Type B pancreatic cell (in vitro differentiated cells): ENCODE measurements around the gene EPHA6. TPM values are rescaled to one million over a fixed set of nuclear protein-coding genes. Genes with fewer than 3 reads are reported as not detected.

Experiments used
- DNase-seq: peaks from one replicate; pipeline ENCODE4 v3.0.0; 2021; ENCODE audit warnings: mixed read lengths; ENCODE audit not compliant: unreplicated experiment; ENCODE audit errors: extremely low spot score
- H3K27ac Mint-ChIP-seq: 2 replicates; pipeline ENCODE4 v1.8.0; 2021; ENCODE audit warnings: mild to moderate bottlenecking, mixed read lengths
- H3K27me3 Mint-ChIP-seq: 2 replicates; pipeline ENCODE4 v1.8.0; 2021; ENCODE audit warnings: mixed read lengths
- H3K36me3 Mint-ChIP-seq: 2 replicates; pipeline ENCODE4 v1.8.0; 2021; ENCODE audit warnings: mixed read lengths
- H3K4me1 Mint-ChIP-seq: one replicate; pipeline ENCODE4 v1.8.0; 2021; ENCODE audit warnings: mixed read lengths; ENCODE audit not compliant: unreplicated experiment
- H3K4me3 Mint-ChIP-seq: 2 replicates; pipeline ENCODE4 v1.8.0; 2021; ENCODE audit warnings: mild to moderate bottlenecking, mixed read lengths
- H3K9me3 Mint-ChIP-seq: 2 replicates; pipeline ENCODE4 v1.8.0; 2021; ENCODE audit warnings: mixed read lengths
- total RNA-seq: library from RNA; stranded (reverse); gene quantifications from 2 replicates; pipeline ENCODE4 v1.2.1, GENCODE V29; 2021; ENCODE audit warnings: low replicate concordance
- TF ChIP-seq, protein P1 (sequence below): fragments of 200-600 bp; sonication (generic); conservative IDR thresholded peaks from 2 replicates; pipeline ENCODE4 v1.5.0; 2021; ENCODE audit warnings: antibody characterized with exemption, mild to moderate bottlenecking

Gene EPHA6
- total RNA-seq, 1 donor from 2014 or later, result 9.9 TPM

DNA sequence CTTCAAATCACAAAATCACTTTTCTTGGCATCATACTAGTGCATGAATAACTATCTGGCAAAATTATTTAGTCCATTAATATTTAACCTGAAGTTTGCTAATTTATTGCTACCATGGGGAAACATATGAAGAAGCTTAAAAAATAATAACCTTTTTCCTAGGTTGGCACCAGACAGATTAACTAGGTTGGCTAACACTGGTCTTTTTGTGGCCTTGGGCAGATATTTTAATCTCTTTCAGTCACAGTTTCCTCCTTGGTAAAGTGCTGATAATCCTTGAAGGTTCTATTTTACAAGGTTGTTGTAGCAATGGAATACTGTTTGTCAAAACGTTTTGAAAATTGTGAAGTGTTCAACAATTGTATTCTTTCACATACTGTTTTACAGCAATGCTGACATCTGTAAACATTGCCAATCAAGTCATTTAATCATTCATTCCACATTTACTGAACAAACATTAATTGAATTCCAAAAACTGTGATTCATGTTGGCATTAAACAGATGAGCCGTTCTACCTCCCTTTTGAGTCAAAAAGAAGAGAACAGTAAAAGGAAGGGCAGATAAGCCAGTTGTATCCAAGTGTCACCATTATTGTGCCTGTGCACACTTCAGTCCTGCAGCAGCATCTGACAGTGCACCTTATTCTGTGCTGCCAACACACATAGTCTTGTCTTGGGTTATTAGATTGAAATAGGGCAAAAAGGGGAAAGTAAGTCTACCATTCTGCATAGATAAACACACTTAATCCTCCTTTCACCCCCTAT, 21.9 kb downstream of the EPHA6 start:
- DNase-seq, result no peak
- Mint-ChIP-seq H3K36me3 (no peaks in the 10 kb centered on the region), H3K27ac (no peak overlapping the region), H3K27me3 (no peaks in the 10 kb centered on the region), H3K4me1 (no peaks in the 10 kb centered on the region), H3K4me3 (no peak overlapping the region), H3K9me3 (no peaks in the 10 kb centered on the region)
- TF ChIP-seq, protein P1, sequence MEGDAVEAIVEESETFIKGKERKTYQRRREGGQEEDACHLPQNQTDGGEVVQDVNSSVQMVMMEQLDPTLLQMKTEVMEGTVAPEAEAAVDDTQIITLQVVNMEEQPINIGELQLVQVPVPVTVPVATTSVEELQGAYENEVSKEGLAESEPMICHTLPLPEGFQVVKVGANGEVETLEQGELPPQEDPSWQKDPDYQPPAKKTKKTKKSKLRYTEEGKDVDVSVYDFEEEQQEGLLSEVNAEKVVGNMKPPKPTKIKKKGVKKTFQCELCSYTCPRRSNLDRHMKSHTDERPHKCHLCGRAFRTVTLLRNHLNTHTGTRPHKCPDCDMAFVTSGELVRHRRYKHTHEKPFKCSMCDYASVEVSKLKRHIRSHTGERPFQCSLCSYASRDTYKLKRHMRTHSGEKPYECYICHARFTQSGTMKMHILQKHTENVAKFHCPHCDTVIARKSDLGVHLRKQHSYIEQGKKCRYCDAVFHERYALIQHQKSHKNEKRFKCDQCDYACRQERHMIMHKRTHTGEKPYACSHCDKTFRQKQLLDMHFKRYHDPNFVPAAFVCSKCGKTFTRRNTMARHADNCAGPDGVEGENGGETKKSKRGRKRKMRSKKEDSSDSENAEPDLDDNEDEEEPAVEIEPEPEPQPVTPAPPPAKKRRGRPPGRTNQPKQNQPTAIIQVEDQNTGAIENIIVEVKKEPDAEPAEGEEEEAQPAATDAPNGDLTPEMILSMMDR, result no peak

DNA sequence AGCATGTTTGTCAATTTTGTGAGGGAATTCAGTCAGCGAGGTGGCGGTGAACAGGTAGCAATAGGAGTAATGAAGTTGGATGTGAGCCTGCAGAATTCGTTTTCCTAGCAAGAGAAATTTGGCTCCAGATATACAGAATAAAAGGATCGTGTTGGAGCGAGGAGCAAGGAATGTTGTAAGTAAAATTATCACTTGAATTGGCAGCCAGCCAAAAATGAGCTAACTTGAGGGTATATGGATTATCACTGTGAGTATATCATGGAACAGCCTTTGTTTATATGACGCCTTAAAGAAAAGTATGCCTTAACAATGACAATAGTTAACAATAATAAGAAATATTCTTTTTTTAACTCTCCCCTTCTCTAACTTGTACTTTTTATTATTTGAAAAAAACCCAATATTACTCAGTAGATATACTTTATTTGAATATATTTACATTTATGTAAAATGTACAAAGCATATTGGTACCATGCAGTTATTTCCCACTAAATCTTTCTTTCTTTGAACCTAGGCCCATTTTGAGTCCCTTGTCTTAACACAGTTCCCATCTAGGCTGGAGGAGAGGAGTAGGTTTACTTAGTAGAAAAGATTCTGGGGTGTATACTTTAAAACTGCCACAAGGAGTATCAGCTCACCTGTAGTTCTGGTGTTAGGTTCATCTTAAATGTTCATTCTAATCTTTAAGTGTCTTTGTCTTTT, 29.3 kb downstream of the EPHA6 start:
- H3K9me3 Mint-ChIP-seq, result no peaks in the 10 kb centered on the region
- H3K4me1 Mint-ChIP-seq, result no peaks in the 10 kb centered on the region
- TF ChIP-seq, protein P1, result no peak
- H3K4me3 Mint-ChIP-seq, result no peak overlapping the region
- H3K27me3 Mint-ChIP-seq, result no peaks in the 10 kb centered on the region
- H3K36me3 Mint-ChIP-seq, result no peaks in the 10 kb centered on the region
- H3K27ac Mint-ChIP-seq, result no peak overlapping the region
- DNase-seq, result no peak

DNA sequence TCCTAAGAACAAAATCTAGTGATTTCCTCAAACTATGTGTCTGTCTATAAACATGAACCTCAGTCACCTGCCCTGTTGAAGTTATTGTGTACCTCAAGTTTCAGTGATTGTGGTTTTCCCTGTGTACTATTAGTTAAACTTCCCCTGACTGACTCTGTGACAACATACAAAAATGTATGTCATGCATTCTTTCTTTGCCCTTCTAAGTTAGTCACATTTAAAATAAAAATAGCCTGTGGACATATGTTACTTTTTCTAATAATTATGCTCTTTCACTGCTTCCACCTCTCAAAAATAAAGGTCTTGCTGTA, 29.8 kb downstream of the EPHA6 start:
- no peak overlapping the region for H3K4me3 Mint-ChIP-seq
- DNase-seq, result no peak
- H3K4me1 Mint-ChIP-seq, result no peaks in the 10 kb centered on the region
- TF ChIP-seq, protein P1, result no peak
- H3K9me3 Mint-ChIP-seq, result no peaks in the 10 kb centered on the region
- no peaks in the 10 kb centered on the region for H3K36me3 Mint-ChIP-seq
- no peak overlapping the region for H3K27ac Mint-ChIP-seq
- H3K27me3 Mint-ChIP-seq, result no peaks in the 10 kb centered on the region

- Mint-ChIP-seq H3K27ac (no peak overlapping the region), H3K9me3 (no peaks in the 10 kb centered on the region), H3K27me3 (no peaks in the 10 kb centered on the region), H3K4me1 (no peaks in the 10 kb centered on the region), H3K36me3 (no peaks in the 10 kb centered on the region), H3K4me3 (no peak overlapping the region)
- TF ChIP-seq, protein P1, result no peak
- no peak for DNase-seq
These were observed 38.5 kb downstream of the EPHA6 start for GRCh38 chr3:96852849-96853248.

DNA sequence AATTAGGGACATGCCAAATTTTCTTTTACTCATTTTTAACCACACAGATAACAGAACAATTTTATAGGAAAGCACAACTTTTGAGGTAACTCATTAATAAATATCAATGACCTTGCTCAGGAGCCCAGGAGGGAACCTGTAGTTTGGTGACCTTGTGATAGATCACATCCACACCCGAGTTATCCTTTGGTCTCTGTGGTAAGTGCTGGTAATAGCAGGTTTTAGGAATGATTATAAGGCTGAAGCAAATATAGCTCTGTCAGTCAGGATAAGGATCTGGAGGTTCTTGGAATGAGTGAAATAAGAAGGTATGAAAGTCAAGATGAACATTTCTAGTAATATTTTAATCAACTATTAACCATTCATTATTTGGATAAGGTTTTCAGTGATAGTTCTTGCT, 46.5 kb downstream of the EPHA6 start:
- TF ChIP-seq, protein P1, result no peak
- no peaks in the 10 kb centered on the region for H3K9me3 Mint-ChIP-seq
- no peak for DNase-seq
- no peak overlapping the region for H3K27ac Mint-ChIP-seq
- no peaks in the 10 kb centered on the region for H3K27me3 Mint-ChIP-seq
- no peaks in the 10 kb centered on the region for H3K36me3 Mint-ChIP-seq
- H3K4me3 Mint-ChIP-seq, result no peak overlapping the region
- H3K4me1 Mint-ChIP-seq, result no peaks in the 10 kb centered on the region
